OCI-LY1 (cell line): ENCODE results near the gene TENM4.

Experiments
- H2AFZ ChIP-seq: fragments of 200-600 bp; sonication (generic), shearing (Covaris generic); 2 replicates; pipeline ENCODE4 v1.6.0; 2014; ENCODE audit warnings: antibody characterized with exemption, mild to moderate bottlenecking, low read length
- H3F3A ChIP-seq: fragments of 200-600 bp; sonication (generic), shearing (Covaris generic); 2 replicates; pipeline ENCODE4 v1.6.0; 2014; ENCODE audit warnings: mild to moderate bottlenecking, antibody characterized with exemption, low read length, moderate library complexity; ENCODE audit not compliant: insufficient read depth
- H3K27ac ChIP-seq: fragments of 200-600 bp; sonication (generic); 2 replicates; pipeline ENCODE4 v1.5.1; 2014; ENCODE audit warnings: low read length, mixed run types, mild to moderate bottlenecking, low read depth; ENCODE audit not compliant: poor library complexity, severe bottlenecking
- H3K27me3 ChIP-seq: fragments of 200-600 bp; sonication (generic); 2 replicates; pipeline ENCODE4 v1.6.0; 2014; ENCODE audit warnings: antibody characterized with exemption, mild to moderate bottlenecking, low read length, moderate library complexity; ENCODE audit not compliant: insufficient read depth
- H3K36me3 ChIP-seq: fragments of 200-600 bp; sonication (generic); 2 replicates; pipeline ENCODE4 v1.6.1; 2014; ENCODE audit warnings: mild to moderate bottlenecking, antibody characterized with exemption, low read length, moderate library complexity, mixed read lengths; ENCODE audit not compliant: insufficient read depth
- H3K4me1 ChIP-seq: fragments of 200-600 bp; sonication (generic); 2 replicates; pipeline ENCODE4 v1.5.1; 2014; ENCODE audit warnings: mild to moderate bottlenecking, low read length, moderate library complexity; ENCODE audit not compliant: insufficient read depth, severe bottlenecking
- H3K4me2 ChIP-seq: fragments of 200-600 bp; sonication (generic), shearing (Covaris generic); 2 replicates; pipeline ENCODE4 v1.6.1; 2014; ENCODE audit warnings: low read length
- H3K4me3 ChIP-seq: fragments of 200-600 bp; sonication (generic); 2 replicates; pipeline ENCODE4 v1.5.1; 2014; ENCODE audit warnings: low read length, low read depth, mild to moderate bottlenecking, mixed read lengths; ENCODE audit not compliant: poor library complexity, severe bottlenecking
- H3K79me2 ChIP-seq: fragments of 200-600 bp; shearing (Covaris generic); 2 replicates; pipeline ENCODE4 v1.6.1; 2016; ENCODE audit warnings: mixed run types, low read length, mixed read lengths; ENCODE audit not compliant: insufficient read depth
- H3K9ac ChIP-seq: fragments of 200-600 bp; sonication (generic), shearing (Covaris generic); 2 replicates; pipeline ENCODE4 v1.6.1; 2014; ENCODE audit warnings: mild to moderate bottlenecking, low read length, mixed read lengths
- H3K9me2 ChIP-seq: fragments of 200-600 bp; sonication (generic), shearing (Covaris generic); 2 replicates; pipeline ENCODE4 v1.6.1; 2014; ENCODE audit warnings: low read depth, mild to moderate bottlenecking, low read length, mixed read lengths
- H3K9me3 ChIP-seq: fragments of 200-600 bp; shearing (Covaris generic); 2 replicates; pipeline ENCODE4 v1.6.1; 2014; ENCODE audit warnings: low read length, mixed read lengths
- H4K20me1 ChIP-seq: fragments of 200-600 bp; sonication (generic), shearing (Covaris generic); 2 replicates; pipeline ENCODE4 v1.6.0; 2016; ENCODE audit warnings: mild to moderate bottlenecking, low read length; ENCODE audit not compliant: insufficient read depth
- EZH2 ChIP-seq: fragments of 200-600 bp; sonication (generic), shearing (Covaris generic); IDR thresholded peaks from 2 replicates; pipeline ENCODE4 v1.8.0; 2017; ENCODE audit warnings: borderline replicate concordance, mixed run types, mild to moderate bottlenecking, antibody characterized with exemption, low read length, moderate library complexity, mixed read lengths
- TF ChIP-seq, protein P1 (sequence below): fragments of 200-600 bp; sonication (generic), shearing (Covaris generic); IDR thresholded peaks from 2 replicates; pipeline ENCODE4 v1.5.1; 2017; ENCODE audit warnings: mild to moderate bottlenecking, antibody characterized with exemption, low read length, moderate library complexity, mixed read lengths

The TENM4 gene

DNA sequence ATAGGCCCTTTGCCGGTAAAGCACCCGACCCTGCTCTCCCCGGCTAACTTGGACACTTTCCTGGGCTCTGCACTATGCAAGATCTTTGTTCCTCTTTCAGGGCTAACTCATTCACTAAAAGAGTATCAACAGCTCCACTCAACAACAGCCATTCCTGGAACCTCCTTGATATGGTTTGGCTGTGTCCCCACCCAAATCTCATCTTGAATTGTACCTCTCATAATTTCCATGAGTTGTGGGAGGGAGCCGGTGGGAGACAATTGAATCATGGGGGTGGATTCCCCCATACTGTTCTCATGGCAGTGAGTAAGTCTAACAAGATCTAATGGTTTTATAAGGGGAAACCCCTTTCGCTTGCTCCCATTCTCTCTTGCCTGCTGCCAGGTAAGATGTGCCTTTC is 330.0 kb downstream of the TENM4 start:
- no peak overlapping the region for H3K4me2 ChIP-seq
- TF ChIP-seq, protein P1, sequence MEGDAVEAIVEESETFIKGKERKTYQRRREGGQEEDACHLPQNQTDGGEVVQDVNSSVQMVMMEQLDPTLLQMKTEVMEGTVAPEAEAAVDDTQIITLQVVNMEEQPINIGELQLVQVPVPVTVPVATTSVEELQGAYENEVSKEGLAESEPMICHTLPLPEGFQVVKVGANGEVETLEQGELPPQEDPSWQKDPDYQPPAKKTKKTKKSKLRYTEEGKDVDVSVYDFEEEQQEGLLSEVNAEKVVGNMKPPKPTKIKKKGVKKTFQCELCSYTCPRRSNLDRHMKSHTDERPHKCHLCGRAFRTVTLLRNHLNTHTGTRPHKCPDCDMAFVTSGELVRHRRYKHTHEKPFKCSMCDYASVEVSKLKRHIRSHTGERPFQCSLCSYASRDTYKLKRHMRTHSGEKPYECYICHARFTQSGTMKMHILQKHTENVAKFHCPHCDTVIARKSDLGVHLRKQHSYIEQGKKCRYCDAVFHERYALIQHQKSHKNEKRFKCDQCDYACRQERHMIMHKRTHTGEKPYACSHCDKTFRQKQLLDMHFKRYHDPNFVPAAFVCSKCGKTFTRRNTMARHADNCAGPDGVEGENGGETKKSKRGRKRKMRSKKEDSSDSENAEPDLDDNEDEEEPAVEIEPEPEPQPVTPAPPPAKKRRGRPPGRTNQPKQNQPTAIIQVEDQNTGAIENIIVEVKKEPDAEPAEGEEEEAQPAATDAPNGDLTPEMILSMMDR, result no peak
- TF ChIP-seq EZH2, result no peak

DNA sequence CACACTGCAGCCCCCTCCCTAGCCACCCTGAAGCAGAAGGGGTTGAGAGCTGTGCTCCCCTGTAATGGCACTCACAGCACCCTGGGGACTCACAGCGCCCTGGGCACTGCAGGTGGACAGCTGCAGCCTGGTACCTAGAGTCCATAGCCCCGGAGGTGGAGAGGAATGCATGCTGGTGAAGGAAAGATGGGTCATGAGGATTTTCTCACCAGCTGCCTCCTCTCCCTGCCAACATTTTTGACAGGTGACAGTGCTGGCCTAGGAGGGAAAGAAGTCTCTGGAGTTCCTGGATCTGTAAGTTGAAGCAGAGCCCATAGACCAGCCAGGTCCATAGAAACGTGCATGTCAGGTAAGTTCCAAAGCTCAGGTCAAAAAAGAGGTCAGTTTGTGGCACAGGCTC is 330.5 kb downstream of the TENM4 start:
- Histone ChIP-seq H3K4me3 (no peak overlapping the region), H3K27ac (no peak overlapping the region), H3K4me2 (no peak overlapping the region), H3K79me2 (no peaks in the 10 kb centered on the region), H4K20me1 (no peaks in the 10 kb centered on the region), H3F3A (no peaks in the 10 kb centered on the region), H3K4me1 (no peaks in the 10 kb centered on the region), H2AFZ (no peak overlapping the region), H3K9me2 (no peaks in the 10 kb centered on the region), H3K27me3 (no peaks in the 10 kb centered on the region), H3K36me3 (no peaks in the 10 kb centered on the region), H3K9me3 (no peaks in the 10 kb centered on the region), H3K9ac (no peak overlapping the region)
- no peak for TF ChIP-seq EZH2
- TF ChIP-seq, protein P1, result no peak

More for the DNA sequence above, 330.0 kb downstream of the TENM4 start:
- no peak overlapping the region for H3K4me3 ChIP-seq
- no peaks in the 10 kb centered on the region for H3K36me3 ChIP-seq
- no peak overlapping the region for H2AFZ ChIP-seq
- H3K27ac ChIP-seq, result no peak overlapping the region
- no peaks in the 10 kb centered on the region for H3K9me3 ChIP-seq
- no peaks in the 10 kb centered on the region for H3K27me3 ChIP-seq
- H4K20me1 ChIP-seq, result no peaks in the 10 kb centered on the region
- no peak overlapping the region for H3K9ac ChIP-seq
- H3K9me2 ChIP-seq, result no peaks in the 10 kb centered on the region
- H3K79me2 ChIP-seq, result no peaks in the 10 kb centered on the region
- no peaks in the 10 kb centered on the region for H3F3A ChIP-seq
- no peaks in the 10 kb centered on the region for H3K4me1 ChIP-seq

DNA sequence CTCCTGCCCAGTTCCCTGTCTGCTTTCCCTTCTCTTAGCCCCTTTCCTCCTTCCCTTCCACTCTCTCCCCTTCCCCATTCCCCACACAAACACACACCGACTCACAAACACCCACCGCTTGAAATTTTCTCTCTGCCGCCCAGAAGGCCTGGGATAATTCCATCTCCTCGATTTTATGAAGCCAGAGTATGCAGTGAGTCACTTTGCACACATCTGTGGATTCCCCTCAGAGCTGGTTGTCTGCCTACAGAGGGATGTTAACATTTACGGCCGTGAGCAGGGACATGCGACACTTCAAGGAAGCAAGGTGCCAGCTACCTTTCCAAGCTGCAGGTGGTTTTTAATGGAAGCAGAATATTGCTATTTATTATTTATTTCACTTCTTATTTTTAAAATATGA is 332.0 kb downstream of the TENM4 start:
- no peaks in the 10 kb centered on the region for H3K9me2 ChIP-seq
- H2AFZ ChIP-seq, result no peak overlapping the region

More for the DNA sequence above, 332.0 kb downstream of the TENM4 start:
- Histone ChIP-seq H4K20me1 (no peaks in the 10 kb centered on the region), H3K27me3 (no peaks in the 10 kb centered on the region), H3K27ac (no peak overlapping the region), H3F3A (no peaks in the 10 kb centered on the region), H3K9ac (no peak overlapping the region), H3K4me2 (no peak overlapping the region), H3K4me1 (no peaks in the 10 kb centered on the region), H3K4me3 (no peak overlapping the region), H3K79me2 (no peaks in the 10 kb centered on the region), H3K36me3 (no peaks in the 10 kb centered on the region), H3K9me3 (no peaks in the 10 kb centered on the region)
- TF ChIP-seq, protein P1, result no peak
- TF ChIP-seq EZH2, result no peak
